HepG2 (cell line): Measurements from ENCODE around the gene NRL. TPM values are rescaled to one million over a fixed set of nuclear protein-coding genes. Genes with fewer than 3 reads are reported as not detected.
A peak's percentile ranks its signal among the peaks of the same experiment; 100 is the strongest.

Experiments used
- ATAC-seq: fragments of 200-7000 bp; cut with Tn5 transposase; 3 replicates; pipeline ENCODE4 v1.9.1; 2020; ENCODE audit warnings: mild to moderate bottlenecking, moderate library complexity
- BruUV-seq: library from RNA; stranded (reverse); fragments of 400-500 nt; replicated peaks from 2 replicates; lab custom pipeline; 2021; lab: Mats Ljungman, UMichigan
- CTCF ChIA-PET: fragments of 300-600 bp; formaldehyde crosslinking; extraction: SDS; loops from one replicate; lab custom pipeline; 2021; ENCODE audit warnings: low total read pairs, inconsistent platforms, low intra/inter-chr PET ratio; lab: Yijun Ruan, JAX
- POLR2A ChIA-PET: fragments of 350-600 bp; sonication (Branson Sonifier 250); formaldehyde crosslinking; loops from one replicate; lab custom pipeline; 2020; ENCODE audit warnings: antibody characterized with exemption, inconsistent platforms; lab: Yijun Ruan, JAX
- DNase-seq: peaks from one replicate; pipeline ENCODE4 v3.0.0-alpha.2; 2015; ENCODE audit warnings: low spot score
- FAIRE-seq: peaks from 3 replicates; lab custom pipeline; 2011; peaks lifted over from hg19 to GRCh38; lab: Jason Lieb, UNC
- H2AFZ ChIP-seq: one replicate; pipeline ENCODE4 v1.6.1; 2011; ENCODE audit warnings: low read length, inconsistent platforms
- H3K27ac ChIP-seq: fragments of 300-600 bp; 3 replicates; pipeline ENCODE4 v1.8.0; 2011; ENCODE audit warnings: mixed run types, mild to moderate bottlenecking, mixed read lengths, low read length, inconsistent platforms; ENCODE audit not compliant: insufficient read depth; ENCODE audit errors: extremely low read length
- H3K27me3 ChIP-seq, 2 experiments: fragments of 200-600 bp in 1 of 2; 2 replicates in 1 of 2; 3 replicates in 1 of 2; pipeline versions ENCODE4 v1.6.0 to v1.8.0; 2011; ENCODE audit warnings: low read length in 2 of 2, mild to moderate bottlenecking in 2 of 2, moderate library complexity in 2 of 2, inconsistent platforms in 1 of 2; ENCODE audit not compliant: insufficient read depth in 2 of 2, control insufficient read depth in 1 of 2
- H3K36me3 ChIP-seq, 2 experiments: fragments of 200-600 bp in 1 of 2; replicated peaks in 1 of 2; 2 replicates in 1 of 2; 3 replicates in 1 of 2; pipeline versions ENCODE4 v1.5.1 to v1.8.0; 2011; ENCODE audit warnings: low read length in 2 of 2, inconsistent platforms in 1 of 2; ENCODE audit not compliant: insufficient read depth in 2 of 2, control insufficient read depth in 1 of 2
- H3K4me1 ChIP-seq: 2 replicates; pipeline ENCODE4 v1.5.1; 2012; ENCODE audit warnings: low read length, inconsistent platforms; ENCODE audit not compliant: insufficient read depth
- H3K4me2 ChIP-seq: 2 replicates; pipeline ENCODE4 v1.6.0; 2011; ENCODE audit warnings: low read depth, low read length, inconsistent platforms
- H3K4me3 ChIP-seq, 3 experiments: fragments of 200-600 bp in 1 of 3; sonication (generic), shearing (Covaris generic) in 1 of 3; replicated peaks in 1 of 3; 2 replicates each; pipeline ENCODE4 v1.5.1; 2011 to 2016; ENCODE audit warnings: low read length in 3 of 3, inconsistent platforms in 2 of 3, low read depth in 2 of 3, mild to moderate bottlenecking in 2 of 3, control low read depth in 1 of 3, mixed read lengths in 1 of 3; ENCODE audit not compliant: insufficient read depth in 1 of 3
- H3K79me2 ChIP-seq: one replicate; pipeline ENCODE4 v1.6.1; 2011; ENCODE audit warnings: low read length, inconsistent platforms; ENCODE audit not compliant: insufficient read depth
- H3K9ac ChIP-seq: 2 replicates; pipeline ENCODE4 v1.6.0; 2011; ENCODE audit warnings: mild to moderate bottlenecking, low read depth, low read length, inconsistent platforms; ENCODE audit not compliant: insufficient read depth
- H3K9me3 ChIP-seq: 2 replicates; pipeline ENCODE4 v1.5.1; 2012; ENCODE audit warnings: mild to moderate bottlenecking, low read length
- H4K20me1 ChIP-seq: 2 replicates; pipeline ENCODE4 v1.6.0; 2011; ENCODE audit warnings: inconsistent platforms, mild to moderate bottlenecking, low read length, moderate library complexity; ENCODE audit not compliant: insufficient read depth
- AHDC1 ChIP-seq: sonication (generic); formaldehyde crosslinking; IDR thresholded peaks from 2 replicates; pipeline ENCODE4 v1.5.1; 2020; ENCODE audit warnings: mild to moderate bottlenecking, missing genetic modification reagents, borderline replicate concordance
- ARHGAP35 ChIP-seq: sonication (generic); formaldehyde crosslinking; IDR thresholded peaks from 2 replicates; pipeline ENCODE4 v1.9.0; 2022; ENCODE audit warnings: mild to moderate bottlenecking, inconsistent platforms, moderate library complexity, missing genetic modification reagents, borderline replicate concordance
- ATRX ChIP-seq: sonication (generic); formaldehyde crosslinking; IDR thresholded peaks from 2 replicates; pipeline ENCODE4 v1.4.0; 2020; ENCODE audit warnings: missing genetic modification reagents, borderline replicate concordance
- BRCA1 ChIP-seq: sonication (generic); formaldehyde crosslinking; IDR thresholded peaks from 2 replicates; pipeline ENCODE4 v1.4.0; 2020; ENCODE audit warnings: missing genetic modification reagents
- HCFC1 ChIP-seq: fragments of 150-350 bp; IDR thresholded peaks from 2 replicates; pipeline ENCODE4 v1.6.1; 2014; ENCODE audit warnings: low read depth, low read length
- KDM5B ChIP-seq: sonication (generic); formaldehyde crosslinking; IDR thresholded peaks from 2 replicates; pipeline ENCODE4 v1.4.0; 2020; ENCODE audit warnings: missing genetic modification reagents, mild to moderate bottlenecking, borderline replicate concordance
- MNT ChIP-seq: fragments of 450-650 bp; IDR thresholded peaks from 2 replicates; pipeline ENCODE4 v1.6.1; 2016
- RORA ChIP-seq: sonication (generic); formaldehyde crosslinking; IDR thresholded peaks from 2 replicates; pipeline ENCODE4 v1.5.0; 2020; ENCODE audit warnings: mild to moderate bottlenecking, missing genetic modification reagents, moderate library complexity
- TAF15 ChIP-seq: fragments of 200-400 bp; formaldehyde crosslinking; IDR thresholded peaks from one replicate; pipeline ENCODE4 v1.6.1; 2018; ENCODE audit warnings: mild to moderate bottlenecking, low read depth, low read length; ENCODE audit not compliant: poor library complexity, severe bottlenecking
- THAP9 ChIP-seq: sonication (generic); formaldehyde crosslinking; IDR thresholded peaks from 2 replicates; pipeline ENCODE4; 2020; ENCODE audit warnings: missing genetic modification reagents, mild to moderate bottlenecking, borderline replicate concordance
- ZMYM3 ChIP-seq: sonication (generic); formaldehyde crosslinking; IDR thresholded peaks from 2 replicates; pipeline ENCODE4 v1.5.1; 2020; ENCODE audit warnings: mild to moderate bottlenecking, missing genetic modification reagents
- ZNF230 ChIP-seq: sonication (generic); formaldehyde crosslinking; IDR thresholded peaks from 2 replicates; pipeline ENCODE4 v1.4.0; 2020; ENCODE audit warnings: mild to moderate bottlenecking, missing genetic modification reagents
- ZNF782 ChIP-seq: sonication (generic); formaldehyde crosslinking; IDR thresholded peaks from 2 replicates; pipeline ENCODE4 v1.4.0; 2020; ENCODE audit warnings: missing genetic modification reagents, mild to moderate bottlenecking, borderline replicate concordance
- WGBS: methylation state at CpG from one replicate; pipeline ENCODE4 v1.1.6; 2017; ENCODE audit warnings: low lambda C conversion rate; 5-methylcytosine and 5-hydroxymethylcytosine counted together
- in situ Hi-C: cut with HindIII; loops from 2 replicates; pipeline ENCODE4 v1.10.0; 2017; ENCODE audit warnings: low pct_unique_long_range_greater_than_20kb; ENCODE audit not compliant: extremely low pct_ligation_motif_present
- intact Hi-C: fragments of 100-400 bp; cut with micrococcal nuclease; formaldehyde crosslinking; loops from one replicate; pipeline ENCODE4 v1.10.0; 2022; ENCODE audit not compliant: unreplicated experiment
- polyA plus RNA-seq, 8 experiments: library from polyadenylated mRNA; depleted of rRNA in 3 of 8; stranded (reverse) in 7 of 8; unstranded in 1 of 8; fragments of >200 nt; fragmentation: Illumina TruSeq in 4 of 8; extraction: Trizol in 4 of 8; gene quantifications; 2 replicates each; pipeline versions ENCODE4 v1.2.1 to v1.2.3, GENCODE V29; 2011 to 2016; ENCODE audit warnings: low read depth in 4 of 8, missing spikeins in 1 of 8, mixed read lengths in 1 of 8; ENCODE audit not compliant: insufficient read depth in 1 of 8
- total RNA-seq, 5 experiments: library from RNA; depleted of rRNA; stranded (reverse); fragments of >200 nt; fragmentation: Illumina TruSeq; extraction: Trizol; gene quantifications; 2 replicates each; pipeline ENCODE4 v1.2.3, GENCODE V29; 2016; ENCODE audit warnings: low read depth in 1 of 5

NRL gene
- total and polyA plus RNA-seq, 2 of the 13 experiments (the other 11 are each of a cell fraction or from before 2014, with no cell fraction given) = 2.5 to 4.7 TPM

- intact Hi-C loops (no loop called here), in situ Hi-C loops (loop anchor here (25.0 kb wide), 1 partner anchor 837 kb away; the partner anchor contains the start of genes BCL2L2, PABPN1 and PPP1R3E)
- Histone ChIP-seq H2AFZ (no peak overlapping the region), H4K20me1 (peaks cover 7% of the 10 kb centered on the region), H3K9me3 (no peaks in the 10 kb centered on the region), H3K79me2 (peaks cover 40% of the 10 kb centered on the region), H3K27me3 (peaks cover 0 to 3% of the 10 kb centered on the region in 2 experiments; a peak in 1 of 5 replicates), H3K36me3 (peaks cover 33 to 43% of the 10 kb centered on the region in 2 experiments), H3K9ac (no peak overlapping the region; the same call in 1 of the 2 replicates), H3K4me1 (peaks cover 37% of the 10 kb centered on the region), H3K4me3 (no peak overlapping the region), H3K27ac (no peak overlapping the region), H3K4me2 (no peak overlapping the region)
- ATAC-seq = no peak
- no peak for DNase-seq
- ChIA-PET POLR2A (interaction anchor here (1.0 to 8.5 kb wide), 5 partner anchors 8 to 54 kb away, joined by 3 to 279 read pairs (median 181); partner anchors contain the start of genes DCAF11, EMC9, IRF9 and NRL), CTCF (no interaction called here)
- WGBS = 97% methylated on average over 3 of the region's 3 CpGs
- no TSS peak for BruUV-seq
- FAIRE-seq = peak; percentile 12
- no peak for TF ChIP-seq ZNF230 (CRISPR knock-in tag)
- TF ChIP-seq KDM5B (CRISPR knock-in tag) = no peak
- no peak for TF ChIP-seq AHDC1
- no peak for TF ChIP-seq ATRX (CRISPR knock-in tag)
- TF ChIP-seq BRCA1 (CRISPR knock-in tag) = no peak
- TF ChIP-seq ZNF782 (CRISPR knock-in tag) = no peak
- 0 out of 2 replicates have a peak, but pooled peaks have one; percentile 8 for TF ChIP-seq MNT
- no peak for TF ChIP-seq ZMYM3 (CRISPR knock-in tag)
- TF ChIP-seq ARHGAP35 (CRISPR knock-in tag) = no peak
- no peak for TF ChIP-seq TAF15
- 0 out of 2 replicates have a peak, but pooled peaks have one; percentile 0 for TF ChIP-seq THAP9 (CRISPR knock-in tag)
- no peak for TF ChIP-seq HCFC1
- no peak for TF ChIP-seq RORA (CRISPR knock-in tag)
These were observed 34.7 kb upstream of the NRL start for GRCh38 chr14:24149302-24149969.
